Activated CD4-positive, alpha-beta T cell treated with anti-CD3 and anti-CD28 coated beads, Interleukin-2, Interleukin-4, amounts not matched to agents 100 ng/mL and 50 ng/mL, durations not matched to agents 16 hours and 8 hours (primary cell): Measurements from ENCODE around the gene CH25H.
"Not testable (repeated sequence)": the region's sequence is repeated elsewhere in the genome, so short reads cannot be mapped to it uniquely, and the experiment has no call there.

Experiments
- DNase-seq: peaks from one replicate; pipeline ENCODE4 v3.0.0-alpha.2; 2020; ENCODE audit warnings: low spot score

Gene CH25H, protein sequence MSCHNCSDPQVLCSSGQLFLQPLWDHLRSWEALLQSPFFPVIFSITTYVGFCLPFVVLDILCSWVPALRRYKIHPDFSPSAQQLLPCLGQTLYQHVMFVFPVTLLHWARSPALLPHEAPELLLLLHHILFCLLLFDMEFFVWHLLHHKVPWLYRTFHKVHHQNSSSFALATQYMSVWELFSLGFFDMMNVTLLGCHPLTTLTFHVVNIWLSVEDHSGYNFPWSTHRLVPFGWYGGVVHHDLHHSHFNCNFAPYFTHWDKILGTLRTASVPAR

GRCh38 chr10:89207181-89207800 is at the start of gene CH25H:
Gene CH25H (minus strand): TSS chr10:89207317. CDS start chr10:89207292, 25 bp downstream.
- peak; percentile 29 for DNase-seq

DNA sequence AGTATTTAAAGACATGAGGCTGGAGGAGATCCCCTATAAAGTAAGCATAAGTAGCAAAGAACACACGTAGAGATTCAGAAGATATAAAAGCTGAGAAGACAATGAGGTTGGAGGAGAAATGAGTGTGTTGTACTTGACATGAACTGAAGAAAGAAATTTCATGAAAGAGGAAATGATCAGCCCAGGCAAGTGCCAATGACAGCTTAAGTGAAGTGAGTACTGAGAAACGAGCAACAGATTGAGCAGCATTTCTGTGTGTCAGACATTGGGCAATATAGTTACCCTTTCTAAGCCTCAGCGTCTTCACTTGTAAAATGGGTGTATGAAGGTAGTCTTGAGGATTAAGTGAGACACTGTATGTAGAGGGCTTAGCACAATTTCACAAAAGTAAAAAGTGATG is 49.2 kb upstream of the CH25H start:
- no peak for DNase-seq

DNA sequence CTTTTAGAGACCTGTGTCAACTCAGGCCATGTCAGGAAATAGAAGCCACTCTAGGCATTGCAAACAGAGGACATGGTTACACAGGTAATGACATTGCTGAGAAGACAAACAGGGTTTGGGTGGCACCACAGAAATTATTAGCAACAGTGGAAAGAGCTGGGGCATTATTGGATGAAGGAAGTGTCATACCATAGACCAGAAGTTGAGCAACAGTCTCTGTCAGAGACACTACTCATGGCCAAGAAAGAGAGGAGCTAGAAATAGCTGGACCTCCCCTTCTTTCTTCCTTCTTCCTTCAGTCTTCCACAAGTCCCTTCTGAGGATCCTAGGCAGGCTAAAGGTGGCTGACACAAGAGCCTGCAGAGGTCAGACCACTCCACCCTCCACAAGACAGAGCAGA is 48.7 kb upstream of the CH25H start:
- no peak for DNase-seq

DNA sequence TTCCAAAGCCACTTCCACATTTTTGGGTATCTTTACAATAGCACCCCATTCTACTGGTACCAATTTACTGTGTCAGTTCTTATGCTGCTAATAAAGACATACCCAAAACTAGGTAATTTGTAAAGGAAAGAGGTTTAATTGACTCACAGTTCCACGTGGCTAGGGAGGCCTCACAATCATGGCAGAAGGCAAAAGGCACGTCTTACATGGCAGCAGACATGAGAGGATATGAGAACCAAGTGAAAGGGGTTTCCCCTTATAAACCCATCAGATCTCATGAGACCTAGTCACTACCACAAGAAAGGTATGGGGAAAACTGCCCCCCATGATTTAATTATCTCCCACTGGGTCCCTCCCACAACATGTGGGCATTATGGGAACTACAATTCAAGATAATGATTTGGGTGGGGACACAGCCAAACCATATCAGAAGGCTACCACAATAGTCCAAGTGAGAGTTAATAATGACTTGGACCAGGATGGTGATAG is 48.0 kb upstream of the CH25H start:
- not testable (repeated sequence) for DNase-seq

GRCh38 chr10:89252225-89252585 is 45.1 kb upstream of the CH25H start:
- DNase-seq = no peak

DNA sequence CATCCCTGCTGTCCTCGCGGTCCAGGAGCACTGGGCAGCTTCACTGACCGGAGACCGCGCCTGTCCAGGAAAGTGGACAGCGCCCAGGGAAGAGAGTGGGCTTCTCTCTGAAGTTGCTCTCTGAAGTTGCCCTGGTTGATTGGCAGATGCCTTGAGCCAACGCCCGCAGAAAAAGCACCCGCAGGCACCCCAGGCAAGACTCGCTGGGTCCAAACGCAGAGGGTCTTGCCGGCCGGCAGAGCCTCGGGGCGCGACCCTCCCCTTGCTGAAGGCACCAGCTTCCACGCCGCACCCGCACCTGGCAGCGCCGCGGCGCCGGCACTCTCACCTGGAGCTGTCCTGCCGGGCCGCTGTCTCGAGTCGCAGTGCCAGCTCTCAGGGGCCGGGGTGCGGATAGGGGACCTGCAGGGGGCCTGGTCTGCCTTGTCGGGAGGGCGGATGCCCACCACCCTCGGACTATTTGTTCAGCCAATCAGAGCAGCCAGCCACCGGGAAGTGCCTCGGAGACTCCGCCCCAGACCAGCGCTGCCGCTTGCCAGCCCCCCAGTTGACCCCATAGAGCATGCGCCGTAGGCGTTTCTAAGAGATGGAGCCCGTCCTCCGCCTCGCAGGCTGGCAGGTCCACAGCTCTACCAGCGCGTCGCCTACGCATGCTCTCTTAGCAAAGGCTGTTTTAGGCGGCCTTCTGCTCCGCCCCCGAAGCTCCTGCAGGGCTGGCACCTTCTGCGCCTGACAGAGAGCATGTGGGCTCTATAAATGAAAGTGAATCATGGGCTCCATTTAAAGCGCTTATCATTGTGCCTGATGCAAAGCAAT is 44.5 kb upstream of the CH25H start, which contains the start of gene LIPA:
LIPA (minus strand) TSS at position 367 of the 816 bp plus-strand sequence. CDS start 4,127 bp downstream, outside the sequence.
- DNase-seq = peak; percentile 98

DNA sequence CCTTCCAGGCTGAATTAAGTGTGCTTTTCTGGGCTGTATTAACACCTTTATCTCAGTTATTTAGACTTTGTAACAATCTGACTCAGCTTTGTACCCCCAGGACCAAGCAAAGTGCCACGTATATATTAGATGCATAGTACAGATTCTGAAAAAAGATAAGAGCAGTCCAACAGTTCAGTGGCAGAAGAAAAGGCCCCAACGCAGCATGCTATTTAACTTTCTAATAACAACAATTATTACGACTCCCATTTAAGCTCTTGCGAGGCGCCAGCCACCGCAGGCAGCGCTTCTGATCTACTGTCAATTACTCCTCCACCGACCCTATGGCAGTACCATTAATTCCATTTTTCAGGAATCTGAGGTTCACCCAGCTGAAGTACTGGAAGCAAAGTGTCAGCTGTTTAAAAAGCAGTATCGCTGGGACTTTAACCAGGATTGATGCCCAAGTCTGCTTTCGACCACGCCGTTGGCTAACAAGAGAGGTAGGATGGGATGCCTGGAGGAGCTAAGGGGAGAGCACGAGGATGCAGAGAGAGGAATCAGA is 43.8 kb upstream of the CH25H start:
- no peak for DNase-seq

DNA sequence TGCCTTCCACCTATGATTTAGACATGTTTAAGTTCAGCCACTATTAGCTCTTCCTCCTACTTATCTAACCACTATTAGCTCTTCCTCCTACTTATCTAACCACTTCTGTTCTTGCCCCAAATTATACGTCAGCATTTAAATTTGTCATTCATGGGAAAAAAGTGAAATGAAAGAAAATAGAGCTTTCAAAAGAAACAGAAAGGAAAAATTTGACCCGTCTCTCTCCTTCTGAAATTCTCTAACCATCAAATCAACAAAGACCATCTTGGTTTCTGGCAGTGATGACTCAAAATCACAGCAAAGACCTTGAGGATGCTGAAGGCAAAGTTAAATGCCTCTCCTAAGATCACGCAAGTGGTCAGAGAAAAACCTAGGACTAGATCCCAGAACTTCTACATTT is 41.9 kb upstream of the CH25H start:
- DNase-seq = no peak

DNA sequence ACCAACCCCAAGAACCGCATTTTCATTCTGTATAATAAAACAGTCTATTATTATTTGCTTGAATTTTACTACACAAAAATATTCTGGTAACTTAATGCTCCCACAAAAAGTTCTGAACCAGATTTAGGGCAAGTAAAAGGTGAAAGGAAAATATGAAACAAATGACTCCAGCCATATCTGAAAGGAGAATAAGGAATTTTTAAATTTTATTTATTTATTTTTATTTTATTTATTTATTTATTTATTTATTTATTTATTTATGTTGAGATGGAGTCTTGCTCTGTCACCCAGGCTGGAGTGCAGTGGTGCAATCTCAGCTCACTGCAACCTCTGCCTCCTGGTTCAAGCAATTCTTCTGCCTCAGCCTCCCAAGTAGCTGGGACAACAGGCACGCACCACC is 40.5 kb upstream of the CH25H start:
- not testable (repeated sequence) for DNase-seq

DNA sequence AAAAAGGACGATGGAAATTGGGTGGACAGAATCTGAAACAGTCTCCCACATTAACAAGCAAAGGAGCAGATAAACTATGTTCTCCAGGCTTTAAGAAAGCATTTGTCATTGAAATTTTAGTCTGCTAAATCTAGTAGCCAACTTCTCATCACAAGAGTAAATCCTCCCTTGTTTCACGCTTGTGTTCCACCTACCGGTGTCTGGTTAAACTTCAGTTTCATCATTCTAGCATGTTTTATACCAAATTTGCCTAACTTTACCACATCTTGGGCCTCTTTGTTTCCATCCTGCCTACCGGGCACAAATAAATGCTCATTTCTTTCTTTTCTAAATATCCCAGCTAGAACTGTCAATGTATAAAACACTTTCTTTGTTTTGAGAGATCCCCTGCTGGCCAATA is 38.7 kb upstream of the CH25H start:
- no peak for DNase-seq

DNA sequence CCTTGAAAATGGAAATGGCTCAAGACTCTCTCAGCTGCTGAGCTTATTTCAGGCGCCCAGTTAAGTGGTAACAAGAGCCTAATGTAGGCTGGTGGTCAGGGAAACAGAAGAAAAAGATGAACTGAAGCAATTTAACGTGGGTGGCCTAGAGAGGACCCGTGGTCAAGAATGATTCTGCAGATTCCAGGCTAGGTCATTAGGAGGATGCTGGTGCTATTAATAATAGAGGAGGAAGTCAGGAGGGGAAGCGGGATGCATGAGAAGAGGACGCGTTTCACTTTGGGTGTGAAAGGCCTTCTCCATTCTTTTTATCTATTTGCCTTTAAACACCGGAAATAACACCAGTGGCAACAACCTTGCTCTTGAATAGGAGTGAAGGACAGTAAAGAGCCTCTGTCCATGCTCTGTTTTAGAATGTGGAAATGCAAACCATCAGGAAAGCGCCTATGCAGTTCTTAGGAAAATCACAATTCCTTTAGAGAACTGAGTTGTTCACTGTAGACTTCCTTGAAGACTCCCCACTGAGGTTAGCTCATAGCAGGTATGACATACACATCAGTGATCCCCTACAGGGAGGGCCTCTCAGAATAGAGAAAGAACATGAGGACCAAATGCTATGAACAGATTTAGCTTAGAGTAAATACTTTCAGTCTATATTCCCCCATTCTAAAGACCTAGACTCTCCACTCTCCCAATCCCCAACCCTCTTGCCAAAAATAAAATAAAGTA is 35.9 kb upstream of the CH25H start:
- no peak for DNase-seq

DNA sequence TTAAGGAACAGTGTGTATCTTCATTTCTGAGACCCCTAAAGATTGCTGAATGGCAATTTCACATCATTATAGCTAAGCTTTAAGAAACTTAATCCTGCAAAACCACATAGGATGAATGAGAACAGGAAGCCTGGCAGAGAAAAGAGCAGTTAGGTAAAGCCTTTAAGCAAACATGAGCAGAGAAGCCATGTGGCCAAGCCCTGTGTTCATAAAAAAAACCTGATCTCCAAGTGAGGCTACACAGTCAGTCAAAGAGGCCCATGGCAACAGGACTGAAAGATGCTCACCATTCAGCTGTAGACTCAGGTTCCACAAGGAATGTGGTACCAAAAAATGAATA is 35.2 kb upstream of the CH25H start:
- DNase-seq = no peak

DNA sequence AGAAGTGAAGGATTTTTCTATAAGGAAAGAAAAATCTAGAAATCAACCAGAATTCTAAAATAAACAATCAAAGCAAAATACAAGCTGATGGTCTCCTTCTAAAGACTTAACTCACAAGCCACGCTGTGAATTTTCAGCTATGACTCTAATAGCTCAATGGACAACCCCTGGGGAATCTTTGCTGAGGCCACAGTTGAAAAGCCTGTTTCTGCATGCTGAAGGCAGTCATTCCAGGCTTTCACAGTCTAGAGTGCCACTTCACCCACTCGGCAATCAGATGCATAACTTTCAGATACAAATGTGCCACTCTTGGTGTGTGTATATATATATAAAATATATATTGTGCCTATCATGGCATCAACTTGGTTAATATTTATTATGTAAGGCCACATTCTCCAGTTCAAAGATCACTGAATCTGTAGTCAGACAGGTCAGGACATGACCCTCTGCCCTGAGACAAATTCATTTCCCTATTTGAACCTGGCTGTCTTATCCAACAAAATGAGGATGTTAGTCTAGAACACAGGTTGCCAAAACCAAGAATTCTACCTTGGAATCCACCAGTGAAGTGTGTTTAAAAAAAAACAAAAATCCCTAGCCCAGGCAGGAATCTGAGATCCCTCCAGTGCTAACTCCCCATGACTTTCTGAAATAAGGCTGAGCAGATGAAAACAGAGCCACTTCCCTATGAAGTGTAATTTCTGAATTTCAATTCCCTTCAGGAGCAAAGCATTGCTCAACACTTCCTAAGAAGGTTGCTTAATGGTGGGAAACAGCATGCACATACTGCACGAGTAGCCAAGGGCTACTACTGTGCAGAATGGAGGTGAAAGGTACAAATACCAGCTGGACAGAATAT is 34.6 kb upstream of the CH25H start:
- no peak for DNase-seq

GRCh38 chr10:89241026-89241425 is 33.9 kb upstream of the CH25H start:
- no peak for DNase-seq

GRCh38 chr10:89240519-89240918 is 33.4 kb upstream of the CH25H start:
- DNase-seq = no peak

DNA sequence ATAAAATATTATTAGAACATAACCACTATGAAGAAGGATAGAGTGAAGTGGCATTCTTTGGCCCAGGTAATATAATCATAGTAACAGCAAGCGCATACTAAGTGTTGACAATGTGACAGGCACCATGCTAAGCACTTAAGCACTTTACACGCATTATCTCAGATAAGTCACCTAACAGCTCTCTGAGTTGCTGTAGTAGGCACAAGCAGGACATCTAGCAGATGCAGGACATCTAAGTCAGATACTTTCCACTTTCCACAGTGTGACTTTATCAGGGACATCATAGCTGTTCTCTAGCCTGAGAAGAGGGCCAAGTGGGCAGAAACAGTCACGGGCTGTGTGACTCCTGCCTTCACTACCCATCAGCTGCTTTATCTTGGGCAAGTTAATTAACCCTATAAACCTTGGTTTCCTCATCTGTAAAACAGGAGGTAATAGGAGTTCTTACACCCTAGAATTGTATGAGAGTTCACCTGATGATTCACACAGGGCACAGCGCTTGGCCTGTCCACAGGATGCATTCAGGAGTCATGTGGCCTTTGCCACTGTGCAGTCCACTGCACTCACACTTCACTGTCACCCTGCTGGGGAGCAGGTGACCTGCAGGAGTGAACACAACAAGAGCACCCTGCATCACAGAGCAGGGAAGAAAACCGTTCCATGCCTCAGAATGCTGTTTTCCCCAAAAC is 32.0 kb upstream of the CH25H start:
- DNase-seq = no peak

DNA sequence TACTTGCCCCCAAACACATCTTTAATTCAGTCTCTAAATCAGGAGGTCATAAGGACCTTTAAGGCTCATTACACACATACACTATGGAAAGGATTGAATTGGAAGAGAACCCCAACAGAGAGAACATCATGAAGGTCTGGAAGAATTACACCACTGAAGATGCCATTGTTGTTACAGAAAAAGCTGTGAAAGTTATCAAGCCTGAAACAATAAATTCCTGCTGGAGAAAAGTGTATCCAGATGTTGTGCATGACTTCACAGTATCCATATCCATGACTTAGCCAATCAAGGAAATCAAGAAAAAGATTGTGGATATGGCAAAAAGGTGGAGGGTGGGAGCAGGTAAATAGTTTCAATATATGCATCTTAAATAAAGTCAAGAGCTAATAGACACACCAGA is 30.7 kb upstream of the CH25H start:
- no peak for DNase-seq

GRCh38 chr10:89236226-89236797 is 29.2 kb upstream of the CH25H start:
- no peak for DNase-seq

GRCh38 chr10:89235073-89235798 is 28.1 kb upstream of the CH25H start:
- no peak for DNase-seq
